GM18517 (cell line): ENCODE results near the gene TXNDC11.

Experiments
- ATAC-seq: cut with Tn5 transposase; IDR thresholded peaks from one replicate; pipeline ENCODE4 v1.9.1; 2021; ENCODE audit warnings: mild to moderate bottlenecking, moderate library complexity; ENCODE audit not compliant: unreplicated experiment

Gene TXNDC11

DNA sequence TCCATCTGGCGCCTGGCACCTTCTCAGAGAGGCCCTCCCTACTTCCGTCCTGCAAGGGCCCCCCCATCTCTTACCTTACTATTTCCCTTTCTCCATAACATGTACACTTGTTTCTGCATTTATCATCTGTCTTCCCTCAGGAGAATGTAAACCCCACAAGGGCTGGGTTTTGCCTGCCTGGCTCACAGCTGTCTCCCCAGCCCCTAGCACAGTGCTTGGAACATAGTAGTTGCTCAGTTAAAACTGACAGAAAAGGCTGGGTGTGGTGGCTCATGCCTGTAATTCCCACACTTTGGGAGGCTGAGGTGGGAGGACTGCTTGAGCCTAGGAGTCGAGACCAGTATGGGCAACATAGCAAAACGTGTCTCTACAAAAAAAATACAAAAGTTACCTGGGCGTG, 80.1 kb downstream of the TXNDC11 start:
- ATAC-seq, result no peak

GRCh38 chr16:11660565-11660964, 82.1 kb downstream of the TXNDC11 start:
- no peak for ATAC-seq

- no peak for ATAC-seq
These were observed 83.6 kb downstream of the TXNDC11 start for GRCh38 chr16:11658896-11659708.

GRCh38 chr16:11657556-11657955, 85.1 kb downstream of the TXNDC11 start:
- no peak for ATAC-seq

GRCh38 chr16:11655655-11656054, 87.0 kb downstream of the TXNDC11 start:
- ATAC-seq, result no peak

DNA sequence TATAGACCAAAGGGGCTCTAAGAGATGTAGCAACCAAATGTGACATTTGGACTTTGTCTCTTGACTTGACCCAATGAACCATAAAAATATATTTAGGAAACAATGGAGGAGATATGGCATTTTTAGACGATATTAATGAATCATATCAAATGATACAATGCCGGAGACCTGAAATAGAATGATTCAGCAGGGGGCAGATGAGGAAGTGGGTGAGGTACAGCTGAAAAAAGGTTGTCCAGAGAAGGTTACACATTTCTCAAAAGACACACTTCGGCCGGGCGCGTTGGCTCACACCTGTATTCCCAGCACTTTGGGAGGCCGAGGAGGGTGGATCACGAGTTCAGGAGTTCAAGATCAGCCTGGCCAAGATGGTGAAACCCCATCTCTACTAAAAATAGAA, 90.9 kb downstream of the TXNDC11 start:
- no peak for ATAC-seq

DNA sequence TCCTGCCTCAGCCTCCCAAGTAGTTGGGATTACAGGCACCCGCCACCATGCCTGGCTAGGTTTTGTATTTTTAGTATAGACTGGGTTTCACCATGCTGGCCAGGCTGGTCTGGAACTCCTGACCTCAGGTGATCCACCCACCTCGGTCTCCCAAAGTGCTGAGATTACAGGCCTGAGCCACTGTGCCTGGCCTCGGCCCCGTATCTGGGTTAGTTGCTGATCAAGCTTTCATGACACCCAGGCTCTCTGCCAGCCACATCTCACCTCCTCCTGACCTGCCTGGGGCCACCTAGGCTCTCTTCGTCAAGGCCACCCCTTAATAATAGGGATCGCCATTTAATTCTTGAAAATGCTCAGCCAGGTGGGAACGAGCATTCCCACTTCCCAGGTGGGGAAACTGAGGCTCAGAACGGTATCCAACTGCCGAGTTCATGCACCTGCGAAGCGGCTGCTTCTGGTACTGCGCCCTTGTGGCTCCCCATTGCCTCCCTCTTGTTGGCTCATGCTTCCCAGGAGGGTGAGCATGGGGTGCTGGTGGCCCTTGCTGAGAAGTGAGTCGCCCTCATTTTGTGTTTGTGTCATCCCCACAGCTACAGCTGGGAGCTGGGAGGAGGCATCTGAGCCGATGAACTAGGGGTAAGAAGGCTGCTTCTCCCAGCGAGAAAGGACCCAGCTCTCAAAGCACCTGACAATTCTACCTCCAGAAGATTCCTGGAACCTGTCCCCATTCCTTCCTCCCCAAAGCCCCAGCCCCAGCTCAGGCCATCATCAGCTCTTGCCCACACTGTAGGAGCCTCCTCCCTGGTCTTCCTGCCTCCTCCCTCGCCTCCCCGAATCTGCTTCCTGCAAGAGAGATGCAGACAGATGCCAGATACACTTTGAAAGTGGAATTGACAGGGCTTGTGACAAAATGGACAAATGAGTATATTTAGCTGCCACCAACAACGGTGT, 91.7 kb downstream of the TXNDC11 start:
- no peak for ATAC-seq

DNA sequence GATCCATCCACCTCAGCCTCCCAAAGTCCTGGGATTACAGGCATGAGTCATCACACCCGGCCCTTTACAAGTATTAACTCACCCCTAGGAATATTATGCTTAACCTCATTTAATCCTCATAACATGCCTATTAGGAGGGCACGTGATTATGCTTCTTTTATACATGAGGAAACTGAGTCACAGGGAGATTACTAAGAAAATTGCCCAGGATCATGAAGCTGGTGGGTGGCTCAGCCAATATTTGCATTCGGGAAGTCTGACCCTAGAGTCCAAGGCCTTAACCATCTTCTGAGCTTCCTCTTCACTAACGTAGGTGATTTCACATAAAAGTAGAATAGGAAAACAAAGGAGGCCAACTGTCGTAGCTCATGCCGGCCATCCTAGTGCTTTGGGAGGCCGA, 93.4 kb downstream of the TXNDC11 start:
- no peak for ATAC-seq

- ATAC-seq, result no peak
These were observed 99.9 kb downstream of the TXNDC11 start for GRCh38 chr16:11642765-11643116.

DNA sequence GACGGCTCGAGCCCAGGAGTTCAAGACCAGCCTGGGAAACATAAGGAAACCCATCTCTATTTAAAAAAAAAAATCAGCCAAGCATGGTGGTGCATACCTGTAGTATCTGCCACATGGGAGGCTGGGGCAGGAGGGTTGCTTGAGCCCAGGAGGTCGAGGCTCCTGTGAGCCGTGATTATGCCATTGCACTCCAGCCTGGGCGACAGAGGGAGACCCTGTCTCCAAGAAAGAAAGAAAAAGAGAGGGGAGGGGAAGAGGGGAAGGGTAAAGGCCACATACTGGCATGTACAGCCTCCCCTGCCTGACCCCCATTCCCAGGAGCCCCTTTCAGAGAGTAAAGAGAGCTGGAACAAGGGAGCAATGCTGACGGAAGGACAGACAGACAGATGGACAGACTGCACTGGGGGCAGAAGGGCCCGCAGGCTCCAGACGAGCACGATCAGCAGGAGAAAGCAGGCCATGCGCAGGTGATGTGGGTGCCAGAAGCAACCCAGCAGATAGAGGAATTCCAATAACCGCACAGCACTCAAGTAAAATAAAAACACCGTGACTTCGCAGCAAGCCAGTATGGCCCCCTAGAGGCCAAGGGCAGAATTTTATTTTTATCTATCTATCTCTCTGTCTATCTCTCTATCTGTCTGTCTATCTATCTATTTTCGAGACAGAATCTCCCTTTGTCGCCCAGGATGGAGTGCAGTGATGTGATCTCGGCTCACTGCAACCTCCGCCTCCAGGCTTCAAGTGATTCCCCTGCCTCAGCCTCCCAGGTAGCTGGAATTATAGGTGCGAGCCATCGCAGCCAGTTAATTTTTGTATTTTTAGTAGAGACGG, 101.5 kb downstream of the TXNDC11 start:
- ATAC-seq, result no peak

DNA sequence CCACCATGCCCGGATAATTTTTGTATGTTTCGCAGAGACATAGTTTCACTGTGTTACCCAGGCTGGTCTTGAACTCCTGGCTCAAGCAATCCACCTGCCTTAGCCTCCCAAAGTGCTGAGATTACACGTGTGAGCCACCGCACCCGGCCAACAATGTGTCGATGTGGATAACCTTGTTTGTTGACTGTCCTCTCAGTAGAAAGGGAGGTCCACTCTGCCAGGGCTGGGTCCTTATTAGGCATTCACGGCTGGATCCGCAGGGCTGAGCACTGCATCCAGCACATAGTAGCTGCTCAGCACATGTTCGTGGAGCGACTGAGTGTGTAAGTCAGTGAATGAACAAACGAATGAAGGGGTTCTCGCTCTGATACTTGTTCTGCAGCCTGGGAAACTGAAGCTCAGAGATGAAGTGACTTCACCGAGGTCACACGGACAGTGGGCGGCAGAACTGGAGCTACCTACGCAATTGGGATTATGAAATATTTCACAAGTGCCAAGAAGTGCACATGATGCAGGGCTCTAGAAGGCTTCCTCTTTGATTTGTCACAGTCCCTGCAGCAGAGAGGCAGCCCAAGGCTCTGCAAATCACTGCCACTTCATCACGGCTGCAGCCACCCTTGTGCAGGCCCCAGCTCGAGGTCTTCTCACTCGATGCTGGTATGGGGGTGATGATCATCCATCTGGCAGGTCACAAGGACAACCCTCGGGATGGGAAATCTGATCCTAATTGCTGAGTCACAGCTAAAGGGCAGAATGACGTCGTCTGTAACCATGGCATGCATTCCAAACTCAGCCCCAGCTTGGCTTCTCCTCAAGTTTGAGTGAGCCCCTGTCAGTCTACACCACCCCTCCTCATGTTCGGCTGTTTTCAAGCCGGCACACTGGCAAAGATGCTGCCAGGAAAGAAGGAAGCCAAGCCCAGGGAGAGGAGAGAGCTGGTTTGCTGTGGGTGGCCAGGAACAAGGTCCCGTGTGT, 102.4 kb downstream of the TXNDC11 start:
- ATAC-seq, result no peak

DNA sequence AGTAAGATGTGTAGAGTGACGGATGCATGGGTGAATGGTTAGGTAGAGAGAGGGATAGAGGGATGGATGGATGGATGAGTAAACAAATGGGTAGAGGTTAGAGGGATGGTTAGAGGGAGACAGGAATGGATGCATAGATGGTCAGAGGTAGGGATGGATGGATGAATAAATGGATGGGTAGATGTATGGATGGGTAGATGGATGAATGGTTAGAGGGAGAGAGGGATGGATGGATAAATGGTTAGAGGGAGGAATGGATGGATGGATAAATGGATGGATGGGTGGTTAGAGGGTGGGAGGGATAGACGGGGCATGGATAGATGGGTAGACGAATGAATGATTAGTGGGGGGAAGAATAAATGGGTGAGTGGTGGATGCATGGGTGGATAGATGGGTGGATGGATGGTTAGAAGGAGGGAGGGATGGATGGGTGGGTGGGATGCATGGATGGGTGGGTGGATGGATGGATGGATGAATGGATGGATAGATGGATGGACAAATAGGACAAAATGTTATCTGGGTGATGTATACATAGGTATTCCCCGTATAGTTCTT, 103.6 kb downstream of the TXNDC11 start:
- ATAC-seq, result no peak

DNA sequence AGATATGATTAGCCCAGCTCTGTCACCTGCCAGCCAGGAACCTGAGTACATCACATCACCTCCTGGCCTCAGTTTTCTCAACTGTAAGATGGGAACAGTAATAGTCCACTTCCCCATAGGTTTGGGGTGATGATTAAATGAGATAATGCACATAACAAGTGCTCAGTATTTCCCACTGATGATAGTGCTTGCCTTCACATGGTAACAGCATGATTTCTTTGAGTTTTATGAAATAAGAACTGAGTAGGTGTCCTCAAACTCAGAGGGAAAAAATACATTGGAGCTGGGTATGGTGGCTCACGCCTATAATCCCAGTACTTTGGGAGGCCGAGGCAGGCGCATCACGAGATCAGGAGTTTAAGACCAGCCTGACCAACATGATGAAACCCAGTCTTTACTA, 104.5 kb downstream of the TXNDC11 start:
- ATAC-seq, result no peak

DNA sequence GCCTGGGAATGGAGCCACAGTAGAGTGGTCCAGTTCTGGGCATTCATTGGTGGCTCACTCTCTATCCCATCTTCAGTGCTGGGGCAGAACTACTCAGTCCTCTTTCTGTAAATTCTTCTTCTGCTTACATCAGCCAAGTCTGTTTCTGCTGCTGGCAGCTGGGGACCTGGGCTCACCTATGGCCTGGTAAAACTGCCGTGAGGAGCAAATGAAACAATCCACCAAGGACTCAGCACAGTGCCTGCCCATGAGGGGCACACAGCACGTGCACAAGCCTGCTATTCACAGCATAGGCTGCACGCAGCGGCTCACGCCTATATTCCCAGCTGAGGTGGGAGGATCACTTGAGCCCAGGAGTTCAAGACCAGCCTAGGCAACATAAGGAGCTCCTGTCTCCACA, 105.3 kb downstream of the TXNDC11 start:
- ATAC-seq, result no peak

DNA sequence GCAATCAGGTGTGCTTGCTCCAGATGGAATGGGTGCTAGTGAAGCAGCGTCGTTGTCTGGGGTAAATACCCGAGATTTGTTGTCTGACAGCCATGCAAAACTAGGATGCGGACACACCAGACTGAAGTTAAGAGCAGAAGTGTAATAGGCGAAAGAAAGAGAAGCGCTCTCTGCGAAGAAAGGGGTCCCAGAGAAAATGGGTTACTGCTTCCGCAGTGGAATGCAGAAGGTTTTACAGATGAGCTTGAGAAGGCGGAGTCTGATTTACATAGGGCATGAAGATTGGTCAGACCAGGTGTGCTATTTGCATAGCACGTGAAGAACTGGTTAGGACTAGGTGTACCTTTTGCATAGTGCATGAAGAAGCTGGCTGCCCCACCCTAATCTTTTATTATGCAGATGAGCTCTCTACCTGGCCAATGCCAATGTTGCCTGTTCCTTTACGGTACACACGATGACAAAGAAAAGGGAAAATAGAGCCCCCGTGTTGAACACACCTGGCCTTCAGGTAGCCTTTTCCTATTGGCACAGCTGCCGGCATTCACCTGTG, 106.4 kb downstream of the TXNDC11 start:
- ATAC-seq, result no peak

GRCh38 chr16:11635679-11636171, 106.9 kb downstream of the TXNDC11 start:
- no peak for ATAC-seq

GRCh38 chr16:11635113-11635652, 107.5 kb downstream of the TXNDC11 start:
- no peak for ATAC-seq

GRCh38 chr16:11634312-11634711, 108.3 kb downstream of the TXNDC11 start:
- ATAC-seq, result no peak

DNA sequence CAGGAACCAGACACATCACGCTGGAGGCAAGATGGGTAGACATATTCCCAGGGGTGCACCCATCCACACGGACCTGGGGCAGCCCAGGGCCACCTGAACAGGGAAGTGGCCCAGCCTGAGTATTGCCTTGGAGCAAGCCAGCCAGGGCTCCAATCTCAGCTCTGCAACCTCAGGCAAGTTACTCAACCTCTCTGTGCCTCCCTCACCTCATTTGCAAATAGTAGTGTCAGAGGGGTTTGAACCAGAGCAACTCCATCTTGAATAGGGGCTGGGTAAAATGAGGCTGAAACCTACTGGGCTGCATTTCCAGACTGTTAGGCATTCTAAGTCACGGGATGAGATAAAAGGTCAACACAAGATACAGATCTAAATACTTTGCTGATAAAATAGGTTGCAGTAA, 109.5 kb downstream of the TXNDC11 start:
- ATAC-seq, result no peak
